Neural cell (in vitro differentiated cells): ENCODE results near the gene SLX4. TPM values are rescaled to one million over a fixed set of nuclear protein-coding genes. Genes with fewer than 3 reads are reported as not detected.

Experiments
- H2AFZ ChIP-seq: fragments of 200-600, 300-800 bp; sonication (generic), shearing (Covaris generic); 2 replicates; pipeline ENCODE4 v1.6.0; 2014; ENCODE audit warnings: low read depth, mild to moderate bottlenecking, antibody characterized with exemption, low read length, moderate library complexity
- H3F3A ChIP-seq: fragments of 200-600 bp; shearing (Covaris generic); 2 replicates; pipeline ENCODE4 v1.6.1; 2016; ENCODE audit warnings: mild to moderate bottlenecking, moderate library complexity, mixed read lengths, antibody characterized with exemption, low read length; ENCODE audit not compliant: insufficient read depth, poor library complexity, severe bottlenecking
- H3K27ac ChIP-seq: fragments of 200-600, 300-800 bp; sonication (generic), shearing (Covaris generic); 2 replicates; pipeline ENCODE4 v1.5.1; 2014; ENCODE audit warnings: mild to moderate bottlenecking, low read length, moderate library complexity
- H3K27me3 ChIP-seq: fragments of 300-800, 200-600 bp; sonication (generic), shearing (Covaris generic); 2 replicates; pipeline ENCODE4 v1.6.0; 2014; ENCODE audit warnings: mild to moderate bottlenecking, low read depth, low read length, moderate library complexity; ENCODE audit not compliant: insufficient read depth
- H3K36me3 ChIP-seq: fragments of 300-800, 200-600 bp; sonication (generic), shearing (Covaris generic); 2 replicates; pipeline ENCODE4 v1.5.1; 2014; ENCODE audit warnings: mild to moderate bottlenecking, antibody characterized with exemption, low read length, moderate library complexity; ENCODE audit not compliant: insufficient read depth
- H3K4me2 ChIP-seq: fragments of 300-800, 200-600 bp; sonication (generic), shearing (Covaris generic); 2 replicates; pipeline ENCODE4 v1.6.0; 2014; ENCODE audit warnings: mild to moderate bottlenecking, low read length
- H3K4me3 ChIP-seq: fragments of 300-800, 200-600 bp; sonication (generic), shearing (Covaris generic); 2 replicates; pipeline ENCODE4 v1.5.1; 2014; ENCODE audit warnings: mild to moderate bottlenecking, low read length, moderate library complexity
- H3K79me2 ChIP-seq: fragments of 200-600 bp; shearing (Covaris generic); replicated peaks from 2 replicates; pipeline ENCODE4 v1.6.0; 2014; ENCODE audit warnings: mild to moderate bottlenecking, low read length, moderate library complexity; ENCODE audit not compliant: insufficient read depth
- H3K9ac ChIP-seq: fragments of 300-800, 200-600 bp; sonication (generic), shearing (Covaris generic); 2 replicates; pipeline ENCODE4 v1.6.1; 2016; ENCODE audit warnings: mild to moderate bottlenecking, low read length, mixed read lengths
- H3K9me2 ChIP-seq: fragments of 200-600 bp; shearing (Covaris generic); 2 replicates; pipeline ENCODE4 v1.6.1; 2016; ENCODE audit warnings: mild to moderate bottlenecking, low read length, mixed read lengths; ENCODE audit not compliant: insufficient read depth
- H3K9me3 ChIP-seq: fragments of 200-600, 300-800 bp; sonication (generic), shearing (Covaris generic); 2 replicates; pipeline ENCODE4 v1.6.1; 2016; ENCODE audit warnings: mild to moderate bottlenecking, mixed run types, low read length, moderate library complexity, mixed read lengths
- H4K20me1 ChIP-seq: fragments of 200-600 bp; shearing (Covaris generic); 2 replicates; pipeline ENCODE4 v1.6.1; 2016; ENCODE audit warnings: mild to moderate bottlenecking, mixed run types; ENCODE audit not compliant: insufficient read depth
- CTCF ChIP-seq: fragments of 450-650 bp; IDR thresholded peaks from 2 replicates; pipeline ENCODE4 v1.5.1; 2014; ENCODE audit warnings: antibody characterized with exemption, mild to moderate bottlenecking, moderate library complexity; ENCODE audit not compliant: poor library complexity, severe bottlenecking
- EP300 ChIP-seq: fragments of 450-650 bp; conservative IDR thresholded peaks from 2 replicates; pipeline ENCODE4 v1.6.1; 2014; ENCODE audit warnings: antibody characterized with exemption, mild to moderate bottlenecking, moderate library complexity; ENCODE audit not compliant: poor library complexity, severe bottlenecking
- EZH2 ChIP-seq: fragments of 200-600, 300-800 bp; shearing (Covaris generic), sonication (generic); IDR thresholded peaks from 2 replicates; pipeline ENCODE4 v1.6.1; 2014; ENCODE audit warnings: antibody characterized with exemption, low read length, borderline replicate concordance, mild to moderate bottlenecking; ENCODE audit not compliant: insufficient read depth, poor library complexity, severe bottlenecking
- MXI1 ChIP-seq: fragments of 450-650 bp; conservative IDR thresholded peaks from 2 replicates; pipeline ENCODE4 v1.6.1; 2014; ENCODE audit warnings: antibody characterized with exemption, mild to moderate bottlenecking; ENCODE audit not compliant: poor library complexity, severe bottlenecking
- POLR2AphosphoS5 ChIP-seq: IDR thresholded peaks from 2 replicates; pipeline ENCODE4 v1.6.1; 2012
- RAD21 ChIP-seq: fragments of 450-650 bp; conservative IDR thresholded peaks from 2 replicates; pipeline ENCODE4 v1.6.1; 2014; ENCODE audit warnings: antibody characterized with exemption, mild to moderate bottlenecking, moderate library complexity
- SMC3 ChIP-seq: fragments of 450-650 bp; conservative IDR thresholded peaks from 2 replicates; pipeline ENCODE4 v1.6.1; 2014; ENCODE audit warnings: antibody characterized with exemption, mild to moderate bottlenecking, moderate library complexity; ENCODE audit not compliant: poor library complexity
- TAF1 ChIP-seq: IDR thresholded peaks from 2 replicates; pipeline ENCODE4 v1.6.1; 2012; ENCODE audit warnings: low read depth
- polyA plus RNA-seq: library from polyadenylated mRNA; depleted of rRNA; stranded (reverse); fragments of >200 nt; gene quantifications from 2 replicates; pipeline ENCODE4 v1.2.3, GENCODE V29; 2014
- TF ChIP-seq, protein P1 (sequence below): IDR thresholded peaks from 2 replicates; pipeline ENCODE4 v1.6.1; 2012; ENCODE audit warnings: borderline replicate concordance

Gene SLX4
- polyA plus RNA-seq, 1 donor from 2014 or later: 2.9 TPM

DNA sequence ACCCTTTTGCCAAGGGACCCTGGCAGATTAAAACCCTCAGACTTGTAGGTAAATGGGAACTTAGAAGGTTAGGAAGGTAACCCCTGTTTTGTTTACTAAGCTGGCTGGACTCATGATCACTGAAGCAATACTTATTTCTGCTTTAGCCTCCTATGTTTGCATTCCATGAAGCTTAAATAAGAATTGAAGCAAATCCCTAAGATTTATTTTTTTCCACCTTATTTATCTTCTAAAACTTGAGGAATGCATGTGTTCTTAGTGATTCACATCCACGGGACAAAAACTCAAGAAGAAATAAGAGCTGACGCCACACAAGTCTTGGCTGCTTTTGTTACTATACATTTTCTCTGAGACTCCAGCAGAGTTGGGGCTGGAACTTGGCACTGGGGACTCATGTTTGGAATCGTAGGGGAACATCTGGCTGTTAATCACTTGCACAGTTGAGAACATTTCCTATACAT lies 75.1 kb downstream of the SLX4 start:
- no peaks in the 10 kb centered on the region for H4K20me1 ChIP-seq
- H3K27ac ChIP-seq: no peak overlapping the region
- H3K9me3 ChIP-seq: no peaks in the 10 kb centered on the region
- H3K9me2 ChIP-seq: no peaks in the 10 kb centered on the region
- H2AFZ ChIP-seq: no peak overlapping the region
- H3F3A ChIP-seq: no peaks in the 10 kb centered on the region
- no peaks in the 10 kb centered on the region for H3K27me3 ChIP-seq
- no peaks in the 10 kb centered on the region for H3K79me2 ChIP-seq
- H3K4me3 ChIP-seq: no peak overlapping the region
- no peak overlapping the region for H3K4me2 ChIP-seq
- H3K36me3 ChIP-seq: no peaks in the 10 kb centered on the region
- no peak overlapping the region for H3K9ac ChIP-seq
- TF ChIP-seq MXI1 (no peak), EP300 (no peak), EZH2 (no peak), SMC3 (no peak), CTCF (no peak), RAD21 (no peak), POLR2AphosphoS5 (no peak), TAF1 (no peak)
- TF ChIP-seq, protein P1, sequence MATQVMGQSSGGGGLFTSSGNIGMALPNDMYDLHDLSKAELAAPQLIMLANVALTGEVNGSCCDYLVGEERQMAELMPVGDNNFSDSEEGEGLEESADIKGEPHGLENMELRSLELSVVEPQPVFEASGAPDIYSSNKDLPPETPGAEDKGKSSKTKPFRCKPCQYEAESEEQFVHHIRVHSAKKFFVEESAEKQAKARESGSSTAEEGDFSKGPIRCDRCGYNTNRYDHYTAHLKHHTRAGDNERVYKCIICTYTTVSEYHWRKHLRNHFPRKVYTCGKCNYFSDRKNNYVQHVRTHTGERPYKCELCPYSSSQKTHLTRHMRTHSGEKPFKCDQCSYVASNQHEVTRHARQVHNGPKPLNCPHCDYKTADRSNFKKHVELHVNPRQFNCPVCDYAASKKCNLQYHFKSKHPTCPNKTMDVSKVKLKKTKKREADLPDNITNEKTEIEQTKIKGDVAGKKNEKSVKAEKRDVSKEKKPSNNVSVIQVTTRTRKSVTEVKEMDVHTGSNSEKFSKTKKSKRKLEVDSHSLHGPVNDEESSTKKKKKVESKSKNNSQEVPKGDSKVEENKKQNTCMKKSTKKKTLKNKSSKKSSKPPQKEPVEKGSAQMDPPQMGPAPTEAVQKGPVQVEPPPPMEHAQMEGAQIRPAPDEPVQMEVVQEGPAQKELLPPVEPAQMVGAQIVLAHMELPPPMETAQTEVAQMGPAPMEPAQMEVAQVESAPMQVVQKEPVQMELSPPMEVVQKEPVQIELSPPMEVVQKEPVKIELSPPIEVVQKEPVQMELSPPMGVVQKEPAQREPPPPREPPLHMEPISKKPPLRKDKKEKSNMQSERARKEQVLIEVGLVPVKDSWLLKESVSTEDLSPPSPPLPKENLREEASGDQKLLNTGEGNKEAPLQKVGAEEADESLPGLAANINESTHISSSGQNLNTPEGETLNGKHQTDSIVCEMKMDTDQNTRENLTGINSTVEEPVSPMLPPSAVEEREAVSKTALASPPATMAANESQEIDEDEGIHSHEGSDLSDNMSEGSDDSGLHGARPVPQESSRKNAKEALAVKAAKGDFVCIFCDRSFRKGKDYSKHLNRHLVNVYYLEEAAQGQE: no peak

- no peak overlapping the region for H3K4me3 ChIP-seq
- no peak overlapping the region for H3K27ac ChIP-seq
- TF ChIP-seq MXI1 (no peak), EP300 (no peak), SMC3 (no peak), CTCF (no peak), EZH2 (no peak), RAD21 (no peak), TAF1 (no peak)
- TF ChIP-seq, protein P1: no peak
- no peaks in the 10 kb centered on the region for H3K27me3 ChIP-seq
- no peak overlapping the region for H3K9ac ChIP-seq
- no peaks in the 10 kb centered on the region for H3K9me3 ChIP-seq
- no peaks in the 10 kb centered on the region for H4K20me1 ChIP-seq
- H3K79me2 ChIP-seq: no peaks in the 10 kb centered on the region
- H3F3A ChIP-seq: no peaks in the 10 kb centered on the region
- no peak overlapping the region for H2AFZ ChIP-seq
- H3K4me2 ChIP-seq: no peak overlapping the region
- no peaks in the 10 kb centered on the region for H3K9me2 ChIP-seq
- H3K36me3 ChIP-seq: no peaks in the 10 kb centered on the region
Measured at GRCh38 chr16:3534126-3534525, 77.3 kb downstream of the SLX4 start.
